Measurements from ENCODE around the gene CBX5. TPM values are rescaled to one million over a fixed set of nuclear protein-coding genes. Genes with fewer than 3 reads are reported as not detected.
A peak's percentile ranks its signal among the peaks of the same experiment; 100 is the strongest.

CBX5 gene
- total RNA-seq, 4 donors from 2014 or later = 56.2 to 97.4 (median 87.1) TPM

DNA sequence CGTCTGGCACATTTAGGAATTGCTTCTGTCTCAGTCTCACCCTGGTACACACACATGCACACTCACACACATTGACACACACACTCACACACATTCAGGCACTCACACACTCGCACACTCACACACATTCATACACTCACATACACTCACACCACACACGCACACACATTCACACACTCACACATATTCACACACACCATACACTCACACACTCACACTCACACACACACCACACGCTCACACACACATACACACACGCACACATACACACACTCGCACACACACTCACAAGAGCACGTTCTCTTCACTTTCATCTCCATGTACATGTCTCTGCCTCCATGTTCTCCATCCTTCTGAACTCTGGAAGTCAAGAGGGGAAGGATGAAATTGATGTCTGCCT, 68.0 kb downstream of the CBX5 start:
- intact Hi-C loops (cut with DNase I) = no loop called here
- no peaks in the 10 kb centered on the region for H3K36me3 ChIP-seq
- peaks cover 4 to 16% of the 10 kb centered on the region in 2 donors for H3K4me1 ChIP-seq
- WGBS, 2 donors = 91% methylated on average over 7 of the region's 7 CpGs
- no peak for DNase-seq
- H3K4me3 ChIP-seq (replicated peaks in 1 of 3) = no peak overlapping the region
- H3K27ac ChIP-seq = no peak overlapping the region
- no peaks in the 10 kb centered on the region for H3K9me3 ChIP-seq
- TF ChIP-seq CTCF (IDR thresholded peaks at IDR 0.05) (no peak), POLR2A (IDR thresholded peaks at IDR 0.05) (no peak)
- peaks cover 6% of the 10 kb centered on the region for H3K27me3 ChIP-seq

DNA sequence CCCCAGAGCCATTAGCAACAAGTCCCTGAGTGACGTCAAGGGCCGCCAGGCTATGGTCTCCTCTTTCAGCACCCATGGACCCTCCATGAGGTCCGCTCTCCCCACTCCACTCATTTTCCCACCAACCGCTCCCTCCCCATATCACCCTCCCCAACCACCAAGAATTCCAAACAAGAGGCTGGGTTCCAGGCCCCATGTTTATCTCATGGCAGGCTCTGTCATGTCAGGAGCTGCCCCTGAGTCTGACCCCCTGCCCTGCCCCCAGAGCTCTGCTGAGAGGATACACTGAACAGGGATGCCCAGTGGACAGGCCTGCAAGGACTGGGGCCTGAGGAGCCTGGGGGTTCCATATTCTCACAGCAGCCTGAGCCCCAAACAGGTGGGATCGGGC, 69.5 kb downstream of the CBX5 start:
- Histone ChIP-seq H3K27ac (no peak overlapping the region), H3K4me1 (peaks cover 0 to 6% of the 10 kb centered on the region in 2 donors), H3K4me3 (replicated peaks in 1 of 3) (no peak overlapping the region), H3K27me3 (peaks cover 6% of the 10 kb centered on the region), H3K36me3 (no peaks in the 10 kb centered on the region), H3K9me3 (no peaks in the 10 kb centered on the region)
- 85 to 88% methylated on average over 5 of the region's 5 CpGs for WGBS, 2 donors
- no peak for TF ChIP-seq CTCF (IDR thresholded peaks at IDR 0.05)
- TF ChIP-seq POLR2A (IDR thresholded peaks at IDR 0.05) = no peak
- DNase-seq = no peak
- intact Hi-C loops (cut with DNase I) = no loop called here

GRCh38 chr12:54208591-54208990, 71.3 kb downstream of the CBX5 start:
- Histone ChIP-seq H3K27me3 (no peaks in the 10 kb centered on the region), H3K4me1 (no peaks in the 10 kb centered on the region), H3K36me3 (no peaks in the 10 kb centered on the region), H3K27ac (no peak overlapping the region), H3K9me3 (no peaks in the 10 kb centered on the region), H3K4me3 (replicated peaks in 1 of 3) (no peak overlapping the region)
- no peak for DNase-seq
- intact Hi-C loops (cut with DNase I) = no loop called here
- 64 to 67% methylated on average over 6 to 7 of the region's 7 CpGs for WGBS, 2 donors
- TF ChIP-seq CTCF (IDR thresholded peaks at IDR 0.05) (no peak), POLR2A (IDR thresholded peaks at IDR 0.05) (no peak)

- DNase-seq = peak; percentile 73 to 78
- intact Hi-C loops (cut with DNase I) = no loop called here
- WGBS, 2 donors = 26 to 32% methylated on average over 10 to 16 of the region's 16 CpGs
- peak; percentile 78 to 93 (median 87) for TF ChIP-seq CTCF (IDR thresholded peaks at IDR 0.05)
- no peak for TF ChIP-seq POLR2A (IDR thresholded peaks at IDR 0.05)
- Histone ChIP-seq H3K4me3 (replicated peaks in 1 of 3) (no peak overlapping the region), H3K27me3 (no peaks in the 10 kb centered on the region), H3K4me1 (no peaks in the 10 kb centered on the region), H3K27ac (no peak overlapping the region), H3K9me3 (no peaks in the 10 kb centered on the region), H3K36me3 (no peaks in the 10 kb centered on the region)
Measured at GRCh38 chr12:54207539-54208294, 72.2 kb downstream of the CBX5 start.

DNA sequence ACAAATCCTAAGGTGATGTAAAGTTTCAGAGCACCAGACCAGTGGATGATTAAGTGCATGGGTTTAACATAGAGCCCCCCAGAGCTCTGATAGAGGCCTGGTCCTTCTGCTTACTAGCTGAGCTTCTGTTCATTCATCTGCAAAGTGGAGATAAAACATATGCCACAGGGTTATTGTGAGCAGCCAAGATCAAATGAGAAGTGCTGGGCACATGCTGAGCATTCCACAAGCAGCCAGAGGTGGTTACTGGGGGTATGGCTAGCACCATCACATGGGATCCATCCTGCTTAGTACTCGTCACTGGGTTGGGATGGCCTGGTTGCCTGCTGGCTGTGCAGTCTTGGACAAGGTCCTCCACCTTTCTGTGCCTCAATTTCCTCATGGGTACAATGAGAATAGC, 73.1 kb downstream of the CBX5 start:
- no peaks in the 10 kb centered on the region for H3K4me1 ChIP-seq
- no peaks in the 10 kb centered on the region for H3K9me3 ChIP-seq
- no peaks in the 10 kb centered on the region for H3K27me3 ChIP-seq
- TF ChIP-seq POLR2A (IDR thresholded peaks at IDR 0.05) = no peak
- TF ChIP-seq CTCF (IDR thresholded peaks at IDR 0.05) = no peak
- H3K36me3 ChIP-seq = no peaks in the 10 kb centered on the region
- DNase-seq = no peak
- no peak overlapping the region for H3K4me3 ChIP-seq (replicated peaks in 1 of 3)
- intact Hi-C loops (cut with DNase I) = no loop called here
- 86 to 100% methylated on average over 1 of the region's 1 CpG for WGBS, 2 donors
- H3K27ac ChIP-seq = no peak overlapping the region
